ENCODE measurements around the gene CCDC43.
A peak's percentile ranks its signal among the peaks of the same experiment; 100 is the strongest.
"Not testable (repeated sequence)": the region's sequence is repeated elsewhere in the genome, so short reads cannot be mapped to it uniquely, and the experiment has no call there.

CCDC43 gene

GRCh38 chr17:44689477-44690217, at the start of gene CCDC43:
CCDC43 (minus strand) TSS chr17:44689776; CDS start chr17:44689753, 23 bp downstream.
- peak; percentile 58 for DNase-seq

- DNase-seq: no peak
Measured at GRCh38 chr17:44738214-44738906, 48.8 kb upstream of the CCDC43 start.

- DNase-seq: no peak
Measured at GRCh38 chr17:44736551-44737240, 47.1 kb upstream of the CCDC43 start.

GRCh38 chr17:44734272-44734671, 44.7 kb upstream of the CCDC43 start:
- DNase-seq: no peak

- DNase-seq: no peak
Measured at GRCh38 chr17:44733753-44734152, 44.2 kb upstream of the CCDC43 start.

GRCh38 chr17:44726121-44726520, 36.5 kb upstream of the CCDC43 start:
- DNase-seq: not testable (repeated sequence)

- DNase-seq: no peak
Measured at GRCh38 chr17:44722254-44722653, 32.7 kb upstream of the CCDC43 start.

- DNase-seq: no peak
Measured at GRCh38 chr17:44719444-44719843, 29.9 kb upstream of the CCDC43 start.

GRCh38 chr17:44708401-44709263, 19.1 kb upstream of the CCDC43 start, which contains the start of gene DBF4B:
DBF4B (plus strand) TSS chr17:44708665; CDS start chr17:44708821, 156 bp downstream.
- peak; percentile 76 for DNase-seq

- DNase-seq: no peak
Measured at GRCh38 chr17:44707755-44708400, 18.3 kb upstream of the CCDC43 start.

GRCh38 chr17:44700288-44700687, 10.7 kb upstream of the CCDC43 start:
- not testable (repeated sequence) for DNase-seq

GRCh38 chr17:44693609-44694008, 4.0 kb upstream of the CCDC43 start:
- no peak for DNase-seq

- DNase-seq: peak; percentile 20
Measured at GRCh38 chr17:44690746-44691306, 1.2 kb upstream of the CCDC43 start.

- DNase-seq: no peak
Measured at GRCh38 chr17:44688675-44689476, 700 bp downstream of the CCDC43 start.

GRCh38 chr17:44688200-44688599, 1.4 kb downstream of the CCDC43 start:
- no peak for DNase-seq

GRCh38 chr17:44687756-44688155, 1.8 kb downstream of the CCDC43 start:
- no peak for DNase-seq

GRCh38 chr17:44683303-44683702, 6.3 kb downstream of the CCDC43 start:
- DNase-seq: not testable (repeated sequence)

- no peak for DNase-seq
Measured at GRCh38 chr17:44677136-44677535, 12.4 kb downstream of the CCDC43 start.

GRCh38 chr17:44673893-44674292, 15.7 kb downstream of the CCDC43 start:
- no peak for DNase-seq

GRCh38 chr17:44672479-44673093, 17.0 kb downstream of the CCDC43 start:
- no peak for DNase-seq

All from SHP77 treated with DMSO at 0.1 percent for 48 hours (cell line).